GM21825 (cell line): ENCODE data around the gene TJAP1.
"Not testable (repeated sequence)": the region's sequence is repeated elsewhere in the genome, so short reads cannot be mapped to it uniquely, and the experiment has no call there.

ENCODE experiments used
- ATAC-seq: cut with Tn5 transposase; IDR thresholded peaks from one replicate; pipeline ENCODE4 v1.9.1; 2021; ENCODE audit warnings: mild to moderate bottlenecking, moderate library complexity; ENCODE audit not compliant: unreplicated experiment

The TJAP1 gene

GRCh38 chr6:43453831-43454230 lies 23.5 kb upstream of the TJAP1 start:
- ATAC-seq, result no peak

GRCh38 chr6:43454290-43454695 lies 23.1 kb upstream of the TJAP1 start:
- ATAC-seq, result no peak

GRCh38 chr6:43454696-43455530 lies 22.5 kb upstream of the TJAP1 start:
- no peak for ATAC-seq

- ATAC-seq, result no peak
Observed at GRCh38 chr6:43455531-43456428, 21.6 kb upstream of the TJAP1 start, which contains the start of gene DLK2. Gene DLK2, minus strand, starts transcription at chr6:43455548. Its CDS starts 723 bp downstream, at chr6:43454825.

- ATAC-seq, result no peak
Observed at GRCh38 chr6:43457643-43458042, 19.7 kb upstream of the TJAP1 start.

- not testable (repeated sequence) for ATAC-seq
Observed at GRCh38 chr6:43458154-43458553, 19.2 kb upstream of the TJAP1 start.

GRCh38 chr6:43459535-43459934 lies 17.8 kb upstream of the TJAP1 start:
- no peak for ATAC-seq

GRCh38 chr6:43460032-43460431 lies 17.3 kb upstream of the TJAP1 start:
- ATAC-seq, result no peak

- ATAC-seq, result no peak
Observed at GRCh38 chr6:43461936-43462335, 15.4 kb upstream of the TJAP1 start.

GRCh38 chr6:43464337-43464736 lies 13.0 kb upstream of the TJAP1 start:
- ATAC-seq, result no peak

GRCh38 chr6:43465948-43466347 lies 11.4 kb upstream of the TJAP1 start:
- ATAC-seq, result no peak

- not testable (repeated sequence) for ATAC-seq
Observed at GRCh38 chr6:43467265-43467664, 10.1 kb upstream of the TJAP1 start.

GRCh38 chr6:43467752-43468151 lies 9.6 kb upstream of the TJAP1 start:
- no peak for ATAC-seq

GRCh38 chr6:43468240-43468639 lies 9.1 kb upstream of the TJAP1 start:
- ATAC-seq, result no peak

GRCh38 chr6:43468748-43469681 lies 8.4 kb upstream of the TJAP1 start:
- no peak for ATAC-seq

- ATAC-seq, result no peak
Observed at GRCh38 chr6:43469947-43470346, 7.4 kb upstream of the TJAP1 start.

- no peak for ATAC-seq
Observed at GRCh38 chr6:43471399-43471798, 6.0 kb upstream of the TJAP1 start.

GRCh38 chr6:43472515-43472914 lies 4.9 kb upstream of the TJAP1 start:
- ATAC-seq, result no peak

GRCh38 chr6:43475516-43475915 lies 1.9 kb upstream of the TJAP1 start:
- no peak for ATAC-seq

GRCh38 chr6:43476746-43477145 lies 624 bp upstream of the TJAP1 start:
- ATAC-seq, result no peak

- ATAC-seq, result no peak
Observed at GRCh38 chr6:43478008-43478372, 620 bp downstream of the TJAP1 start.
